Endodermal cell (in vitro differentiated cells): ENCODE measurements around the gene AADACL3. TPM values are rescaled to one million over a fixed set of nuclear protein-coding genes. Genes with fewer than 3 reads are reported as not detected.

Experiments used
- DNase-seq: peaks from one replicate; pipeline ENCODE4 v3.0.0-alpha.2; 2017
- H3K27ac ChIP-seq: 2 replicates; pipeline ENCODE4 v1.5.1; 2013; ENCODE audit warnings: mild to moderate bottlenecking, low read depth, low read length, moderate library complexity
- H3K27me3 ChIP-seq: 2 replicates; pipeline ENCODE4 v1.6.1; 2013; ENCODE audit warnings: mild to moderate bottlenecking, low read length, moderate library complexity; ENCODE audit not compliant: insufficient read depth, control insufficient read depth, poor library complexity, severe bottlenecking
- H3K36me3 ChIP-seq: 2 replicates; pipeline ENCODE4 v1.7.0; 2013; ENCODE audit warnings: mild to moderate bottlenecking, low read length, moderate library complexity; ENCODE audit not compliant: control insufficient read depth, insufficient read depth
- H3K4me1 ChIP-seq: one replicate; pipeline ENCODE4 v1.7.0; 2013; ENCODE audit warnings: low read length; ENCODE audit not compliant: control insufficient read depth, insufficient read depth
- H3K4me3 ChIP-seq: 2 replicates; pipeline ENCODE4 v1.5.1; 2013; ENCODE audit warnings: mild to moderate bottlenecking, low read length, moderate library complexity
- H3K9ac ChIP-seq: 2 replicates; pipeline ENCODE4 v1.6.1; 2013; ENCODE audit warnings: mild to moderate bottlenecking, low read length, moderate library complexity; ENCODE audit not compliant: poor library complexity, severe bottlenecking; ENCODE audit errors: extremely low read depth
- H3K9me3 ChIP-seq: 2 replicates; pipeline ENCODE4 v1.6.1; 2013; ENCODE audit warnings: mild to moderate bottlenecking, low read length, moderate library complexity; ENCODE audit not compliant: control insufficient read depth
- H3K27ac Mint-ChIP-seq: 2 replicates; pipeline ENCODE4 v1.8.0; 2020; ENCODE audit warnings: mixed read lengths
- H3K27me3 Mint-ChIP-seq: 2 replicates; pipeline ENCODE4 v1.8.0; 2021; ENCODE audit warnings: mild to moderate bottlenecking, mixed read lengths; ENCODE audit not compliant: insufficient read depth
- H3K36me3 Mint-ChIP-seq: 2 replicates; pipeline ENCODE4 v1.8.0; 2020; ENCODE audit warnings: low read depth, mixed read lengths
- H3K4me1 Mint-ChIP-seq: 2 replicates; pipeline ENCODE4 v1.8.0; 2020; ENCODE audit warnings: mixed read lengths
- H3K4me3 Mint-ChIP-seq: 2 replicates; pipeline ENCODE4 v1.8.0; 2020; ENCODE audit warnings: mild to moderate bottlenecking, moderate library complexity, mixed read lengths
- H3K9me3 Mint-ChIP-seq: 2 replicates; pipeline ENCODE4 v1.8.0; 2020; ENCODE audit warnings: mild to moderate bottlenecking, mixed read lengths
- CTCF ChIP-seq: fragments of 200-600 bp; sonication (generic); conservative IDR thresholded peaks from 2 replicates; pipeline ENCODE4 v1.5.0; 2021; ENCODE audit warnings: antibody characterized with exemption, mild to moderate bottlenecking
- WGBS, 2 experiments: methylation state at CpG; one replicate each; pipeline versions ENCODE4 v1.1.5 to v1.1.7; 2013; ENCODE audit warnings: missing lambda C conversion rate in 2 of 2, mixed read lengths in 1 of 2; ENCODE audit not compliant: insufficient coverage in 1 of 2, insufficient read length in 1 of 2; 5-methylcytosine and 5-hydroxymethylcytosine counted together
- total RNA-seq, 2 donors: library from RNA; stranded (reverse); fragmentation: NEBNext Ultra II Directional in 1 of 2; extraction: Animal tissue kit (Norgen Biotek cat#: 25700) in 1 of 2; gene quantifications; 2 replicates in 1 of 2; 3 replicates in 1 of 2; pipeline ENCODE4 v1.2.1, GENCODE V29; 2021

AADACL3 gene
- total RNA-seq, 2 donors from 2014 or later: 0.24 TPM; not detected in 1

- 79% methylated on average over 2 of the region's 2 CpGs; no CpG with 5 or more reads in 1 of the 2 experiments for WGBS, 2 experiments
- DNase-seq: no peak
- Histone ChIP-seq H3K9ac (no peak overlapping the region), H3K9me3 (no peaks in the 10 kb centered on the region), H3K36me3 (no peaks in the 10 kb centered on the region), H3K27me3 (peaks cover 17% of the 10 kb centered on the region), H3K4me1 (no peaks in the 10 kb centered on the region), H3K27ac (no peak overlapping the region), H3K4me3 (no peak overlapping the region)
- H3K9me3 Mint-ChIP-seq: no peaks in the 10 kb centered on the region
- H3K4me1 Mint-ChIP-seq: no peaks in the 10 kb centered on the region
- no peaks in the 10 kb centered on the region for H3K36me3 Mint-ChIP-seq
- H3K4me3 Mint-ChIP-seq: no peak overlapping the region
- H3K27me3 Mint-ChIP-seq: peaks cover 3% of the 10 kb centered on the region
- H3K27ac Mint-ChIP-seq: no peak overlapping the region
- no peak for TF ChIP-seq CTCF
These were observed 37.6 kb upstream of the AADACL3 start for GRCh38 chr1:12678350-12678749.

- no peak for TF ChIP-seq CTCF
- H3K27ac Mint-ChIP-seq: no peak overlapping the region
- WGBS, 2 experiments: 87 to 100% methylated on average over 3 of the region's 3 CpGs
These were observed 37.1 kb upstream of the AADACL3 start for GRCh38 chr1:12678820-12679219.

GRCh38 chr1:12690156-12690555, 25.8 kb upstream of the AADACL3 start:
- no peak overlapping the region for H3K27ac Mint-ChIP-seq
- 66 to 67% methylated on average over 1 to 2 of the region's 2 CpGs for WGBS, 2 experiments
- H3K9me3 ChIP-seq: no peaks in the 10 kb centered on the region
- no peak overlapping the region for H3K9ac ChIP-seq
- H3K27me3 Mint-ChIP-seq: no peaks in the 10 kb centered on the region
- H3K4me1 Mint-ChIP-seq: no peaks in the 10 kb centered on the region
- no peaks in the 10 kb centered on the region for H3K4me1 ChIP-seq
- no peaks in the 10 kb centered on the region for H3K27me3 ChIP-seq
- H3K9me3 Mint-ChIP-seq: no peaks in the 10 kb centered on the region
- no peaks in the 10 kb centered on the region for H3K36me3 Mint-ChIP-seq
- no peak overlapping the region for H3K27ac ChIP-seq
- H3K4me3 Mint-ChIP-seq: no peak overlapping the region
- no peak for DNase-seq
- no peaks in the 10 kb centered on the region for H3K36me3 ChIP-seq
- no peak overlapping the region for H3K4me3 ChIP-seq
- TF ChIP-seq CTCF: no peak

More at GRCh38 chr1:12678820-12679219, 37.1 kb upstream of the AADACL3 start:
- Histone ChIP-seq H3K27me3 (peaks cover 14% of the 10 kb centered on the region), H3K36me3 (no peaks in the 10 kb centered on the region), H3K9me3 (no peaks in the 10 kb centered on the region), H3K9ac (no peak overlapping the region), H3K4me3 (no peak overlapping the region), H3K27ac (no peak overlapping the region), H3K4me1 (no peaks in the 10 kb centered on the region)
- no peak for DNase-seq
- Mint-ChIP-seq H3K4me3 (no peak overlapping the region), H3K27me3 (peaks cover 3% of the 10 kb centered on the region), H3K36me3 (no peaks in the 10 kb centered on the region), H3K9me3 (no peaks in the 10 kb centered on the region), H3K4me1 (no peaks in the 10 kb centered on the region)
